Neural cell (in vitro differentiated cells): Measurements from ENCODE around the gene CXADR. TPM values are rescaled to one million over a fixed set of nuclear protein-coding genes. Genes with fewer than 3 reads are reported as not detected.

Experiments used
- H2AFZ ChIP-seq: fragments of 200-600, 300-800 bp; sonication (generic), shearing (Covaris generic); 2 replicates; pipeline ENCODE4 v1.6.0; 2014; ENCODE audit warnings: low read depth, mild to moderate bottlenecking, antibody characterized with exemption, low read length, moderate library complexity
- H3F3A ChIP-seq: fragments of 200-600 bp; shearing (Covaris generic); 2 replicates; pipeline ENCODE4 v1.6.1; 2016; ENCODE audit warnings: mild to moderate bottlenecking, moderate library complexity, mixed read lengths, antibody characterized with exemption, low read length; ENCODE audit not compliant: insufficient read depth, poor library complexity, severe bottlenecking
- H3K27ac ChIP-seq: fragments of 200-600, 300-800 bp; sonication (generic), shearing (Covaris generic); 2 replicates; pipeline ENCODE4 v1.5.1; 2014; ENCODE audit warnings: mild to moderate bottlenecking, low read length, moderate library complexity
- H3K27me3 ChIP-seq: fragments of 300-800, 200-600 bp; sonication (generic), shearing (Covaris generic); 2 replicates; pipeline ENCODE4 v1.6.0; 2014; ENCODE audit warnings: mild to moderate bottlenecking, low read depth, low read length, moderate library complexity; ENCODE audit not compliant: insufficient read depth
- H3K36me3 ChIP-seq: fragments of 300-800, 200-600 bp; sonication (generic), shearing (Covaris generic); 2 replicates; pipeline ENCODE4 v1.5.1; 2014; ENCODE audit warnings: mild to moderate bottlenecking, antibody characterized with exemption, low read length, moderate library complexity; ENCODE audit not compliant: insufficient read depth
- H3K4me2 ChIP-seq: fragments of 300-800, 200-600 bp; sonication (generic), shearing (Covaris generic); 2 replicates; pipeline ENCODE4 v1.6.0; 2014; ENCODE audit warnings: mild to moderate bottlenecking, low read length
- H3K4me3 ChIP-seq: fragments of 300-800, 200-600 bp; sonication (generic), shearing (Covaris generic); 2 replicates; pipeline ENCODE4 v1.5.1; 2014; ENCODE audit warnings: mild to moderate bottlenecking, low read length, moderate library complexity
- H3K79me2 ChIP-seq: fragments of 200-600 bp; shearing (Covaris generic); replicated peaks from 2 replicates; pipeline ENCODE4 v1.6.0; 2014; ENCODE audit warnings: mild to moderate bottlenecking, low read length, moderate library complexity; ENCODE audit not compliant: insufficient read depth
- H3K9ac ChIP-seq: fragments of 300-800, 200-600 bp; sonication (generic), shearing (Covaris generic); 2 replicates; pipeline ENCODE4 v1.6.1; 2016; ENCODE audit warnings: mild to moderate bottlenecking, low read length, mixed read lengths
- H3K9me2 ChIP-seq: fragments of 200-600 bp; shearing (Covaris generic); 2 replicates; pipeline ENCODE4 v1.6.1; 2016; ENCODE audit warnings: mild to moderate bottlenecking, low read length, mixed read lengths; ENCODE audit not compliant: insufficient read depth
- H3K9me3 ChIP-seq: fragments of 200-600, 300-800 bp; sonication (generic), shearing (Covaris generic); 2 replicates; pipeline ENCODE4 v1.6.1; 2016; ENCODE audit warnings: mild to moderate bottlenecking, mixed run types, low read length, moderate library complexity, mixed read lengths
- H4K20me1 ChIP-seq: fragments of 200-600 bp; shearing (Covaris generic); 2 replicates; pipeline ENCODE4 v1.6.1; 2016; ENCODE audit warnings: mild to moderate bottlenecking, mixed run types; ENCODE audit not compliant: insufficient read depth
- EP300 ChIP-seq: fragments of 450-650 bp; conservative IDR thresholded peaks from 2 replicates; pipeline ENCODE4 v1.6.1; 2014; ENCODE audit warnings: antibody characterized with exemption, mild to moderate bottlenecking, moderate library complexity; ENCODE audit not compliant: poor library complexity, severe bottlenecking
- EZH2 ChIP-seq: fragments of 200-600, 300-800 bp; shearing (Covaris generic), sonication (generic); IDR thresholded peaks from 2 replicates; pipeline ENCODE4 v1.6.1; 2014; ENCODE audit warnings: antibody characterized with exemption, low read length, borderline replicate concordance, mild to moderate bottlenecking; ENCODE audit not compliant: insufficient read depth, poor library complexity, severe bottlenecking
- MXI1 ChIP-seq: fragments of 450-650 bp; conservative IDR thresholded peaks from 2 replicates; pipeline ENCODE4 v1.6.1; 2014; ENCODE audit warnings: antibody characterized with exemption, mild to moderate bottlenecking; ENCODE audit not compliant: poor library complexity, severe bottlenecking
- POLR2AphosphoS5 ChIP-seq: IDR thresholded peaks from 2 replicates; pipeline ENCODE4 v1.6.1; 2012
- RAD21 ChIP-seq: fragments of 450-650 bp; conservative IDR thresholded peaks from 2 replicates; pipeline ENCODE4 v1.6.1; 2014; ENCODE audit warnings: antibody characterized with exemption, mild to moderate bottlenecking, moderate library complexity
- REST ChIP-seq: IDR thresholded peaks from 2 replicates; pipeline ENCODE4 v1.6.1; 2012; ENCODE audit warnings: borderline replicate concordance
- SMC3 ChIP-seq: fragments of 450-650 bp; conservative IDR thresholded peaks from 2 replicates; pipeline ENCODE4 v1.6.1; 2014; ENCODE audit warnings: antibody characterized with exemption, mild to moderate bottlenecking, moderate library complexity; ENCODE audit not compliant: poor library complexity
- TAF1 ChIP-seq: IDR thresholded peaks from 2 replicates; pipeline ENCODE4 v1.6.1; 2012; ENCODE audit warnings: low read depth
- polyA plus RNA-seq: library from polyadenylated mRNA; depleted of rRNA; stranded (reverse); fragments of >200 nt; gene quantifications from 2 replicates; pipeline ENCODE4 v1.2.3, GENCODE V29; 2014
- TF ChIP-seq, protein P1 (sequence below): fragments of 450-650 bp; IDR thresholded peaks from 2 replicates; pipeline ENCODE4 v1.5.1; 2014; ENCODE audit warnings: antibody characterized with exemption, mild to moderate bottlenecking, moderate library complexity; ENCODE audit not compliant: poor library complexity, severe bottlenecking

Gene CXADR
- polyA plus RNA-seq, 1 donor from 2014 or later: 175 TPM

- Histone ChIP-seq H3K9me2 (no peaks in the 10 kb centered on the region), H2AFZ (no peak overlapping the region), H3K27me3 (no peaks in the 10 kb centered on the region), H3K9ac (no peak overlapping the region), H3K27ac (no peak overlapping the region), H3K4me2 (no peak overlapping the region), H3K4me3 (no peak overlapping the region), H3K79me2 (peaks cover 82% of the 10 kb centered on the region), H4K20me1 (no peaks in the 10 kb centered on the region), H3F3A (no peaks in the 10 kb centered on the region), H3K36me3 (peaks cover 11% of the 10 kb centered on the region), H3K9me3 (no peaks in the 10 kb centered on the region)
- TF ChIP-seq SMC3 (no peak), EP300 (no peak), EZH2 (no peak), MXI1 (no peak), REST (no peak), TAF1 (no peak)
- TF ChIP-seq, protein P1, sequence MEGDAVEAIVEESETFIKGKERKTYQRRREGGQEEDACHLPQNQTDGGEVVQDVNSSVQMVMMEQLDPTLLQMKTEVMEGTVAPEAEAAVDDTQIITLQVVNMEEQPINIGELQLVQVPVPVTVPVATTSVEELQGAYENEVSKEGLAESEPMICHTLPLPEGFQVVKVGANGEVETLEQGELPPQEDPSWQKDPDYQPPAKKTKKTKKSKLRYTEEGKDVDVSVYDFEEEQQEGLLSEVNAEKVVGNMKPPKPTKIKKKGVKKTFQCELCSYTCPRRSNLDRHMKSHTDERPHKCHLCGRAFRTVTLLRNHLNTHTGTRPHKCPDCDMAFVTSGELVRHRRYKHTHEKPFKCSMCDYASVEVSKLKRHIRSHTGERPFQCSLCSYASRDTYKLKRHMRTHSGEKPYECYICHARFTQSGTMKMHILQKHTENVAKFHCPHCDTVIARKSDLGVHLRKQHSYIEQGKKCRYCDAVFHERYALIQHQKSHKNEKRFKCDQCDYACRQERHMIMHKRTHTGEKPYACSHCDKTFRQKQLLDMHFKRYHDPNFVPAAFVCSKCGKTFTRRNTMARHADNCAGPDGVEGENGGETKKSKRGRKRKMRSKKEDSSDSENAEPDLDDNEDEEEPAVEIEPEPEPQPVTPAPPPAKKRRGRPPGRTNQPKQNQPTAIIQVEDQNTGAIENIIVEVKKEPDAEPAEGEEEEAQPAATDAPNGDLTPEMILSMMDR: no peak
Observed at GRCh38 chr21:17532292-17532691, 19.4 kb downstream of the CXADR start.

DNA sequence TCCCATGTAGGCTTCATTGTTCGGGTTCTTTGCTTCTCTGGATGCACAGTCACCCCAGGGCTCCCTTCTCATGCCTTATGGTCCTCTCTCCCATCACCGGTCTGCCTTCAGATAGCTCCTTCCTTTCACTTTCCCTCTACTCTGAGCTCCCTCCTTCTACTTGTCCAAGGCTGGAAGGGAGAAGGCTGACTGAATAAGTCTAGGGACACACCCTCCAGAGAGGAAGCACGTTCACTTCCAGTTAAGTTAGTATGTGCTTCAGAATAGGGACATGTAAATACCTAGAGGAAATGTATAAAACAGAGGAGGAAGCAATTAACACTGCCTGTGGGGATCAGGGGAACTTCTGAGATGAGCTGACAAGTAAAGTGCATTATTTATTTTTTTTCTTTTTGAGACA, 23.5 kb downstream of the CXADR start:
- Histone ChIP-seq H4K20me1 (no peaks in the 10 kb centered on the region), H3K27me3 (no peaks in the 10 kb centered on the region), H3K79me2 (peaks cover 87% of the 10 kb centered on the region), H3F3A (no peaks in the 10 kb centered on the region), H2AFZ (no peak overlapping the region), H3K9me2 (no peaks in the 10 kb centered on the region), H3K27ac (no peak overlapping the region), H3K9me3 (peaks cover 4% of the 10 kb centered on the region), H3K36me3 (peaks cover 13% of the 10 kb centered on the region), H3K4me2 (no peak overlapping the region), H3K4me3 (no peak overlapping the region), H3K9ac (no peak overlapping the region)
- TF ChIP-seq TAF1: no peak
- TF ChIP-seq, protein P1: no peak
- no peak for TF ChIP-seq REST
- no peak for TF ChIP-seq POLR2AphosphoS5
- no peak for TF ChIP-seq RAD21
- TF ChIP-seq MXI1: no peak
- TF ChIP-seq EP300: no peak
